Measurements from ENCODE around the gene MYO5B. TPM values are rescaled to one million over a fixed set of nuclear protein-coding genes. Genes with fewer than 3 reads are reported as not detected.
A peak's percentile ranks its signal among the peaks of the same experiment; 100 is the strongest.
"Not testable (repeated sequence)": the region's sequence is repeated elsewhere in the genome, so short reads cannot be mapped to it uniquely, and the experiment has no call there.

The MYO5B gene
- polyA plus RNA-seq (2013) = 0.05 TPM

- H3K9me3 ChIP-seq (ENCODE audit: control extremely low read depth in 1 of 5, control insufficient read depth in 4 of 5, insufficient read depth in 2 of 5, low read depth in 1 of 5, low read length in 4 of 5) = peaks cover 0 to 6% (median 0%) of the 10 kb centered on the region in 5 experiments
- ChIA-PET CTCF (interaction anchor here (0.6 to 1.5 kb wide), 2 partner anchors 10 to 152 kb away, joined by 4 read pairs; no protein-coding TSS in a partner anchor), POLR2A (no interaction called here)
- under 1% methylated on average over 76 of the region's 115 CpGs for WGBS (ENCODE audit: insufficient coverage)
- H3K27ac ChIP-seq (ENCODE audit: insufficient read depth in 1 of 2, low read depth in 1 of 2, low read length in 2 of 2, poor library complexity in 1 of 2, severe bottlenecking in 2 of 2) = no peak within 1 kb of the TSS
- peaks cover 13 to 93% (median 49%) of the 10 kb centered on the region in 5 experiments for H3K27me3 ChIP-seq (replicated peaks in 2 of 5; ENCODE audit: control insufficient read depth in 4 of 5, insufficient read depth in 5 of 5, low read length in 4 of 5)
- DNase-seq = peak; percentile 22 to 60 (median 51)
- H3K4me3 ChIP-seq (ENCODE audit: control insufficient read depth in 1 of 7, extremely low read depth in 1 of 7, insufficient read depth in 4 of 7, low read depth in 2 of 7, low read length in 6 of 7) = peak within 1 kb of the TSS; percentile 35 to 71 (median 50)
- H3K4me1 ChIP-seq (ENCODE audit: control extremely low read depth in 1 of 4, control insufficient read depth in 4 of 4, insufficient read depth in 4 of 4, low read length in 3 of 4) = peaks cover 0 to 19% (median 11%) of the 10 kb centered on the region in 4 experiments
- no peaks in the 10 kb centered on the region for H3K36me3 ChIP-seq (ENCODE audit: control insufficient read depth in 4 of 4, insufficient read depth in 4 of 4, low read length in 3 of 4)
Measured at GRCh38 chr18:50194631-50195532, at the start of gene MYO5B. Gene MYO5B (minus strand): TSS chr18:50195147. CDS start chr18:50194793, 354 bp downstream.

GRCh38 chr18:50241768-50242167 is 46.8 kb upstream of the MYO5B start:
- H3K27me3 ChIP-seq (replicated peaks in 2 of 5; ENCODE audit: control insufficient read depth in 4 of 5, insufficient read depth in 5 of 5, low read length in 4 of 5); H3K27ac ChIP-seq (ENCODE audit: insufficient read depth in 1 of 2, low read depth in 1 of 2, low read length in 2 of 2, poor library complexity in 1 of 2, severe bottlenecking in 2 of 2); H3K4me1 ChIP-seq (ENCODE audit: control extremely low read depth in 1 of 4, control insufficient read depth in 4 of 4, insufficient read depth in 4 of 4, low read length in 3 of 4); POLR2A ChIA-PET; DNase-seq; H3K4me3 ChIP-seq (ENCODE audit: control insufficient read depth in 1 of 7, extremely low read depth in 1 of 7, insufficient read depth in 4 of 7, low read depth in 2 of 7, low read length in 6 of 7); H3K36me3 ChIP-seq (ENCODE audit: control insufficient read depth in 4 of 4, insufficient read depth in 4 of 4, low read length in 3 of 4): not testable (repeated sequence)
- WGBS (ENCODE audit: insufficient coverage) = 99% methylated on average over 4 of the region's 8 CpGs
- CTCF ChIA-PET = interaction anchor here (1.2 kb wide), 1 partner anchor 23 kb away, joined by 4 read pairs; no protein-coding TSS in a partner anchor
- H3K9me3 ChIP-seq (ENCODE audit: control extremely low read depth in 1 of 5, control insufficient read depth in 4 of 5, insufficient read depth in 2 of 5, low read depth in 1 of 5, low read length in 4 of 5) = peaks cover 0 to 11% (median 2%) of the 10 kb centered on the region in 5 experiments

DNA sequence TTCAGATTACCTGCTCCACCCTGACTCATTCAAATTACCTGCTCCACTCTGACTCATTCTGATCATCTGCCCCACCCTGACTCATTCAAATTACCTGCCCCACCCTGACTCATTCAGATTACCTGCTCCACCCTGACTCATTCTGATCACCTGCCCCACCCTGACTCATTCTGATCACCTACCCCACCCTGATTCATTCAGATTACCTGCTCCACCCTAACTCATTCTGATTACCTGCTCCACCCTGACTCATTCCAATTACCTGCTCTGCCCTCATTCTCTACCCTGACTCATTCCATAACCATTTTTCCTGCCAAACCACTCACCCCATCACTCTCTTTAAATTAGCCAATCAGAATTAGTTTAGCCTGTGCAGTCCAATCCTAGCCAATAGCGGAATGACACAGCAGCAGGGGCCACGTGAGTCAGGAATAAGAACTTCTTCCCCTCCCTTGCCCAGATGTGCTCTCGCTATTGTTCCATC is 45.2 kb upstream of the MYO5B start:
- Histone ChIP-seq H3K36me3 (ENCODE audit: control insufficient read depth in 4 of 4, insufficient read depth in 4 of 4, low read length in 3 of 4) (no peaks in the 10 kb centered on the region), H3K27me3 (replicated peaks in 2 of 5; ENCODE audit: control insufficient read depth in 4 of 5, insufficient read depth in 5 of 5, low read length in 4 of 5) (no peaks in the 10 kb centered on the region), H3K27ac (ENCODE audit: insufficient read depth in 1 of 2, low read depth in 1 of 2, low read length in 2 of 2, poor library complexity in 1 of 2, severe bottlenecking in 2 of 2) (no peak overlapping the region), H3K9me3 (ENCODE audit: control extremely low read depth in 1 of 5, control insufficient read depth in 4 of 5, insufficient read depth in 2 of 5, low read depth in 1 of 5, low read length in 4 of 5) (peaks cover 0 to 11% (median 2%) of the 10 kb centered on the region in 5 experiments), H3K4me1 (ENCODE audit: control extremely low read depth in 1 of 4, control insufficient read depth in 4 of 4, insufficient read depth in 4 of 4, low read length in 3 of 4) (no peaks in the 10 kb centered on the region), H3K4me3 (ENCODE audit: control insufficient read depth in 1 of 7, extremely low read depth in 1 of 7, insufficient read depth in 4 of 7, low read depth in 2 of 7, low read length in 6 of 7) (no peak overlapping the region)
- WGBS (ENCODE audit: insufficient coverage) = 94% methylated on average over 3 of the region's 3 CpGs
- CTCF ChIA-PET = no interaction called here
- DNase-seq = no peak
- POLR2A ChIA-PET = no interaction called here

DNA sequence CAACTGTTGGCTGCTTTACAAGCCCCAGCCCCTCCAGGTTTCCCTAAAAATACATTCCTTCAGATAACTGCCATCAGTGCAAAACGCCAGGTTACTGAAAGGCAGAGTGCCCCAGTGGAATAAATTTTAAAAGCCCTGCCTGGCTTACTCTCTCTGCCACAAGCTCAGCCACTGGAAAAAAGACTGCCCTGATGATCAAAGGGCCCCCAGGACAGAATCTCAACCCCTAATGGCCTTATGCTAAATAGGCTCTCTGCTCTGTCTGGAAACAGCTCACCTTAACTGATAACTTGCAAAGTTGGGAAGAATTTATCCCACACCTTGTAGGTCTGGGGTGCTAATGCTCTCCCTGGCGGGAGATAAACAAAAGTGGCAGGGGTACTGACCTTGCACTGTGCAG is 37.5 kb upstream of the MYO5B start:
- DNase-seq = no peak
- H3K27me3 ChIP-seq (replicated peaks in 2 of 5; ENCODE audit: control insufficient read depth in 4 of 5, insufficient read depth in 5 of 5, low read length in 4 of 5) = peaks cover 0 to 10% (median 0%) of the 10 kb centered on the region in 5 experiments
- POLR2A ChIA-PET = no interaction called here
- 100% methylated on average over 1 of the region's 2 CpGs for WGBS (ENCODE audit: insufficient coverage)
- H3K36me3 ChIP-seq (ENCODE audit: control insufficient read depth in 4 of 4, insufficient read depth in 4 of 4, low read length in 3 of 4) = no peaks in the 10 kb centered on the region
- no peaks in the 10 kb centered on the region for H3K9me3 ChIP-seq (ENCODE audit: control extremely low read depth in 1 of 5, control insufficient read depth in 4 of 5, insufficient read depth in 2 of 5, low read depth in 1 of 5, low read length in 4 of 5)
- H3K27ac ChIP-seq (ENCODE audit: insufficient read depth in 1 of 2, low read depth in 1 of 2, low read length in 2 of 2, poor library complexity in 1 of 2, severe bottlenecking in 2 of 2) = no peak overlapping the region
- CTCF ChIA-PET = no interaction called here
- no peak overlapping the region for H3K4me3 ChIP-seq (ENCODE audit: control insufficient read depth in 1 of 7, extremely low read depth in 1 of 7, insufficient read depth in 4 of 7, low read depth in 2 of 7, low read length in 6 of 7)
- H3K4me1 ChIP-seq (ENCODE audit: control extremely low read depth in 1 of 4, control insufficient read depth in 4 of 4, insufficient read depth in 4 of 4, low read length in 3 of 4) = peaks cover 0 to 3% (median 0%) of the 10 kb centered on the region in 4 experiments

DNA sequence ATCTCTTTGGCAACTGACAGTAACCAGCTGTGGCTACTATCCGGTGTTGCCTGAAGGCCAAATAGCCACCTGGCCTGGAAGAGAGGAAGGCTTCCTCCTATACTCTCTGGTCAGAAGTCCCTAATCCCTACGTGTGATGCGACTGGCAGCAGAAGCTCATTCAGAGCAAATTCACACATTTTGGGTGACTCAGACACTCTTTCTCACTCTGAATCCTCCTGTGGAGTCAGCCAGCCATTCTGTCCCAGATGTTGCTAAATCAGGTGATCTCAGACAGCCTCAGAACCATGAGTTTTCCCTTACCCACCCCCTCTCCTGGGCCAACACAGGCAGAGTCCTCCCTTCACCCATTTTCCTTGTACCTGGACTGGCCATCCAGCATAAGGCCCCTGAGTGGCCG is 36.7 kb upstream of the MYO5B start:
- Histone ChIP-seq H3K27me3 (replicated peaks in 2 of 5; ENCODE audit: control insufficient read depth in 4 of 5, insufficient read depth in 5 of 5, low read length in 4 of 5) (peaks cover 0 to 10% (median 0%) of the 10 kb centered on the region in 5 experiments), H3K9me3 (ENCODE audit: control extremely low read depth in 1 of 5, control insufficient read depth in 4 of 5, insufficient read depth in 2 of 5, low read depth in 1 of 5, low read length in 4 of 5) (no peaks in the 10 kb centered on the region), H3K4me1 (ENCODE audit: control extremely low read depth in 1 of 4, control insufficient read depth in 4 of 4, insufficient read depth in 4 of 4, low read length in 3 of 4) (peaks cover 0 to 3% (median 0%) of the 10 kb centered on the region in 4 experiments), H3K4me3 (ENCODE audit: control insufficient read depth in 1 of 7, extremely low read depth in 1 of 7, insufficient read depth in 4 of 7, low read depth in 2 of 7, low read length in 6 of 7) (no peak overlapping the region), H3K36me3 (ENCODE audit: control insufficient read depth in 4 of 4, insufficient read depth in 4 of 4, low read length in 3 of 4) (no peaks in the 10 kb centered on the region), H3K27ac (ENCODE audit: insufficient read depth in 1 of 2, low read depth in 1 of 2, low read length in 2 of 2, poor library complexity in 1 of 2, severe bottlenecking in 2 of 2) (no peak overlapping the region)
- ChIA-PET CTCF (no interaction called here), POLR2A (no interaction called here)
- no peak for DNase-seq
- WGBS (ENCODE audit: insufficient coverage) = 91% methylated on average over 4 of the region's 4 CpGs

GRCh38 chr18:50220249-50220648 is 25.3 kb upstream of the MYO5B start:
- 75% methylated on average over 4 of the region's 4 CpGs for WGBS (ENCODE audit: insufficient coverage)
- DNase-seq; H3K27ac ChIP-seq (ENCODE audit: insufficient read depth in 1 of 2, low read depth in 1 of 2, low read length in 2 of 2, poor library complexity in 1 of 2, severe bottlenecking in 2 of 2); H3K4me1 ChIP-seq (ENCODE audit: control extremely low read depth in 1 of 4, control insufficient read depth in 4 of 4, insufficient read depth in 4 of 4, low read length in 3 of 4); H3K9me3 ChIP-seq (ENCODE audit: control extremely low read depth in 1 of 5, control insufficient read depth in 4 of 5, insufficient read depth in 2 of 5, low read depth in 1 of 5, low read length in 4 of 5); H3K4me3 ChIP-seq (ENCODE audit: control insufficient read depth in 1 of 7, extremely low read depth in 1 of 7, insufficient read depth in 4 of 7, low read depth in 2 of 7, low read length in 6 of 7); H3K36me3 ChIP-seq (ENCODE audit: control insufficient read depth in 4 of 4, insufficient read depth in 4 of 4, low read length in 3 of 4); POLR2A ChIA-PET: not testable (repeated sequence)
- CTCF ChIA-PET = interaction anchor here (2.7 to 4.7 kb wide), 2 partner anchors 136 to 209 kb away, joined by 15 to 44 read pairs; no protein-coding TSS in a partner anchor
- H3K27me3 ChIP-seq (replicated peaks in 2 of 5; ENCODE audit: control insufficient read depth in 4 of 5, insufficient read depth in 5 of 5, low read length in 4 of 5) = peaks cover 0 to 21% (median 4%) of the 10 kb centered on the region in 5 experiments
